GM21423 (cell line): Measurements from ENCODE around the gene S100A3.

Source experiments
- ATAC-seq: cut with Tn5 transposase; IDR thresholded peaks from one replicate; pipeline ENCODE4 v1.9.1; 2021; ENCODE audit warnings: mild to moderate bottlenecking, moderate library complexity; ENCODE audit not compliant: unreplicated experiment

S100A3 gene

DNA sequence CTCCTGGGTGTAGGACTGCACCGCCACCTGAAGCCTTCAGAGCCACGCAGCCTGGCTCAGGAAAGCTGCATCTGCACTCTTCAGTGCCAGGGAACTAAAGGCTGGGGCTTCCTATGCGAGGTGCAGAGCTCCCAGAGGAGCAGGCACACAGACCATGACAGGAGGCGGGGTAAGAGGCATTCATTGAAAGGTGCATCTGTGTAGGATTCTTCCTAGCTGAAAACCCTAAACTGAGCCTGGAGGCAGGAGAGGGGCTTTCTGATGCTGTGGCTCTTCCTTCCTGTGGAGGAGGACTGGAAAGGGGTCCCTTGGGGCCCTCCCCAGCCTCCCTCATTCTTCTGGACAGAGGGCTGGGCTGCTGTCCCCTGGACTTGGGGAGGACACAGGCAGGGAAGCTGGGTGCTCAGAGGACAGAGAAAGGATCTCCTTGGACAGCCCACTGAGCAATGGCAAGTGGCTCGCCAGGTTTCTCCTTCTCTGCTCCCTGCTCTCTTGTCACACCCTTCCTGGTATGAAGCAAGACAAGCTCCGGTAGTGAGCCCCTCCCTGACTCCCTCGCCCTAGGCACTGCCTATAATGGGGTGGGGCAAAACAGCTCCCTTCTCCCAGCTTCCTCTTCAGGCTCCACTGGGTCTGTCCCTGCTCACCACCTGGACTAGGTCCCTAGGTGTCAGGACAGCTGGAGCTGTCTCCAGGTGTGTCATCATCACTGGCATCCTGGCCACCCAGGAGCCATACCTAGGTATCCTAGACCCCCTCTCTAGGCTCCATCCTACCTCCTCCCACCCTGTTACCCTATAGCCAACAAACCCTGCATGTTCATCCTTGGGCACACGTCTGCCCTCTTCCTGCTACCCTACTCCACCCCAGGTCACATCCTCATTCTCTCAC, 33.3 kb downstream of the S100A3 start:
- ATAC-seq: no peak

DNA sequence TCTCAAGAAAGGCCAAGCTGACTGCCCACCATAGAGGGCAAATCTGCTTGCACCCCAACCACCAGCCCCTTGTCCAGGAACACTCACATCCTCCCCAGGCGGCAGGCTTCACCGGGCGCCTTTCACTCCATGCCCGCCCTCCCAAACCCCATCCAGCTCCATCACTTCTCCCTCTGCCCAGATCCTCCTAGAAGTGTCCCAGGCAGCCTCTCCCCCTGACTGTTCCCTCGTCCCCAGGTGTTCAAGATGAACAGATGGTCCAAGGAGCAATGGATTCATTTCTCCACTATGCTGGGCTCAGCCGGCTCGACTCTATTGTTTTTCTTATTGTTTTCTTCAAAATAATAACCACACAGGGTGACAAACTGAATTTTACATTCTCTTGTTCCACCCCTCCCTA, 35.4 kb downstream of the S100A3 start:
- ATAC-seq: no peak

- ATAC-seq: no peak
Observed at GRCh38 chr1:153513023-153513422, 36.0 kb downstream of the S100A3 start.

DNA sequence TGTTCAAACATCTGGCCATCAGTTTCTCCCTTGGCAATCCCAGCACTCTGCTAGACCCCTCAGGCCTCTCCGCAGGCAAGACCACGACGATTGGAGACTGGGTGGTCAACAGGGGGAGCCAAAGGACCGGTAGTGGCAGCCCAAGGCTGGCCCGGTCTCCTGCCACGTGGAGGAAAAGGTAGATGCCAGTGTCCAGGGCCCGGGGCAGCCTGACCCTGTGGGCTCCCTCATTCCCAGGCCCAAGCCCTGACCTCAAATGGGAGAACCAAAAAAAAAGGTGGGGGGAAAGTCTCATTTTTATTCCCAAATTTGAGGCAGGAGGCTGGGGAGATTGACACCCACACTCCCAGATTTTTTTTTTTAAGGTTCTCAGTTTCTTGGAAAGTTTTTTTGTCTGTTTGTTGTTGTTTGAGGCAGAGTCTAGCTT, 38.1 kb downstream of the S100A3 start:
- ATAC-seq: no peak

DNA sequence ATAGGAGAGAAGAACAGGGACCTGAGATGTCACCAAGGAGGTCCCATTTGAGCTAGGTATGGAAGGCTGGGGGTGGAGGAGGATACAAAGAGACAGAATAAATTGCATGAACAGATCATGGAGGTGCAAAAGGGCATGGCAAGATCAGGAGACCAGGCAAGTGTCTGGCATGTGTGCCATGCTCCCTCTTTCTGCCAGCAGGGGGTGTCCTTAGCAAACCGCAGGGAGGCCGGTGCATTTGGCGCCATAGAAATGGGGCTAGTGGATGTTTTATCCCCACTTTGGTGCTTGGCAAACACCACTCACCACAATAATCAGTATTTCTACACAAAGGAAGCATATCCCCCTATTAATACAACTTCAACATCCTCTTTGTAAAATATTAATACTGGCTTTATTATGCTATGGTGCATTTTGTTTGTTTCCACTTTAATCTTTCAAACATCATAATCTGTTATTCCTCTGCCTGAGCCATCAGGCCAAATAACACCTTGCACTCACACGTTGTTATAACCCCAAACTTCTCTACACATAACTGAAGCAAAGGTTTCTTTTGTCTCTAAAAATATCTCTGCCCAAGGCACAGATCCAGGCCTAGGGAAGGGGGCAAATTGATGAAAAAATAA, 39.2 kb downstream of the S100A3 start:
- ATAC-seq: no peak

GRCh38 chr1:153509036-153509435, 40.0 kb downstream of the S100A3 start:
- ATAC-seq: no peak

DNA sequence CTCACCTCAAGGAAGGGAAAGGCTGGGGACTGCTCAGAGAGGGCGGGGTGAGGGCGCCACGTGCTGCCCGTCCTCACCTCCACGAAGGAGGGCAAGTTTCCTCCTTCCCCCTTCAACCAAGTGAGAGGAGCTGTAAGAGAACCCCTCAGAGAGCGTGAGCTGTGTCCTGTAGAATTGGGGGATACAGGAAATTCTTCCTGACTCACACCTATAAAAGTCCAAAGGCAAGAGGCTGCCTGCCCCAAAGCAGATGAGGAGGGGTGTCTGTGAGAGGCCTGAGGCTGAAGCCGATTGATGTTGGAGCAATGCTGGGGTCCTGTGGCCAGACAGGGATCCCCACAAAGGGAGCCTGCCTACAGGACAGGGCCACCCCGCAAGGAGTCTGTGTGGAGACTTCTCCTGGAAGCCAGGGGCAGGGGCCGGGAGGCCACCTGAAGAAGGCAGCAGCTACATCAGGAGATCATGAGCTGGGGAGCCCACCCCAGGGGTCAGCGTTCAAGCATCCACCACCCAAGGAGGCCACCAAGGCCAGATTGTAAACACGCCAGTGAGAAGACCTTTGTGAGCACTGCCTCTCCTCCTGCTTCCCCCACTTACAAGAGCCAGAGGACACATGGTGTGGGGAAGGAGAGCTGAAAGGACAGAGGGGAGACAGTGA, 41.0 kb downstream of the S100A3 start:
- ATAC-seq: no peak

- no peak for ATAC-seq
Observed at GRCh38 chr1:153506831-153507413, 42.1 kb downstream of the S100A3 start.

DNA sequence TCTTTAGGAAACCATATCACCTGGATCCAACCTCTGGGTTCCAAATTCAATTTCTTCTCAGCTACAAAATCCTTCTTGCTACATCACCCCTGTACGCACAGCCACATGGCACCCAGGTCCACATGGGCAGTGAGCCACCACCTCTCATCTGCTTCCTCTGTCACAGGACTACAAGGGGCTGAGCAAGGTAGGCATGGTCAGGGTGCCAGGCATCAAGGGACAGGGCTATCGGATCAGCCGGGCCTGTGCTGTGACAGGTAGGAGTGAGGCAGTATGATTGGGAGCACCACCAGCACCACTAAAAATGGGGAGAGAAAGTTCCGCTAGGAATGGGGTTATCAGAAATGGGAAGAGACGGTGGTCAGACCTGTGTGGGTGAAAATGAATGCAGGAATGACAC, 42.7 kb downstream of the S100A3 start:
- no peak for ATAC-seq

DNA sequence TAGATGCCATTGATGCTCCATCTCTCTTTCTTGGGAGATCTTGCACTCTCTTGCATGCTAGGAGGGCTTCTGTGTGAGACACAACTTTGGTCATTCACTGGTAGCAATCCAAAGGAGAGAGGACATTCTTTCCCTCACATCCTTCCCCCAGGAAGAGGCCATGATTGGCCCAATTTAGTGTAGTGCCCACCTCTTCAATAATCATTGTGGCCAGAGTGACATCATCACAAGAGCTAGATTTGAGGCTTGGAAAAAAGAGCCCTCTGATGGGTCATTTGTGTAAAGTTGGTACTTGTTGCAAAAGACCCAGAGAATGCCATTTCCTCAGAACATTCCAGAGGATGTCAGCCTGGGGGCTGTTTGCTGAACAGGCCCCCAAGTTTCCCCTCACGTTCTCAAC, 43.5 kb downstream of the S100A3 start:
- ATAC-seq: no peak

DNA sequence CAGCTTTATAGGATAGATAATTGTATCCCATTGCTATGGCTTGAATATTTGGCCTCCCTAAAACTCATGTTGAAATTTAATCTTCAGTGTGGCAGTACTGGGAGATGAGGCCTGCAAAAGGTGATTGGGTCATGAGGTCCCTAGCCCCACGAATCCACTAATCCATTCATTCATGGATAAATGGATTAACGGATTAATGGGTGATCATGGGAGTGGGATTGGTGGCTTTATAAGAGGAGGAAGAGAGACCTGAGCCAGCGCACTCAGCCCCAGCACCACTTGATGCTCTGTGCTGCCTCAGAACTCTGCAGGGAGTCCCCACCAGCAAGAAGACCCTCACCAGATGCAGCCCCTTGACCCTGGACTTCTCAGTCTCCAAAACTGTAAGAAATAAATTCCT, 45.3 kb downstream of the S100A3 start:
- no peak for ATAC-seq

DNA sequence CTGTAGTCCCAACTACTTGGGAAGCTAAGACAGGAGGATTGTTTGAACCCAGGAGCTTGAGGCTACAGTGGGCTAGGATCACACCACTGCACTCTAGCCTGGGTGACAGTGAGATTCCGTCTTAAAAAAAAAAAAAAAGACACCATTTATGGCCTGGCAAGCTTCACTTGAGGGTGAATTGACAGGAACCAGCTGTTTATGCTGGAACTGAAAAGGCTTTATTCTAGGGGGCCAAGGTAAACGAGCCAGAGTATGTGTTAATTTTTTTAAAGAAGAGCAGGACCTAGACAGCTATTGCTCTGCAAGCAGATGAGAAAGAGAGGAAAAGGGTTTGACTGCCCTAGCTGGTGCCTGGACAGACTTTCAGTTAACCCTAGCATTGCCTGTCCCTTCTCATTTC, 50.3 kb downstream of the S100A3 start:
- ATAC-seq: no peak
